SK-N-SH (cell line): Measurements from ENCODE around the gene INSRR.

Source experiments
- CTCF ChIP-seq: fragments of 200-600 bp; sonication (generic); IDR thresholded peaks from 2 replicates; pipeline ENCODE4 v1.6.1; 2017; ENCODE audit warnings: antibody characterized with exemption, mild to moderate bottlenecking, moderate library complexity
- EZH2phosphoT487 ChIP-seq: fragments of 200-600 bp; sonication (generic); IDR thresholded peaks from 2 replicates; pipeline ENCODE4 v1.6.1; 2017; ENCODE audit warnings: low read depth, mixed run types, mild to moderate bottlenecking, antibody characterized with exemption, moderate library complexity, borderline replicate concordance
- GABPA ChIP-seq: IDR thresholded peaks from 2 replicates; pipeline ENCODE4 v1.4.0; 2012; ENCODE audit warnings: low read depth, mild to moderate bottlenecking
- GATA2 ChIP-seq: sonication (generic); formaldehyde crosslinking; IDR thresholded peaks from 2 replicates; pipeline ENCODE4 v1.5.0; 2020; ENCODE audit warnings: mild to moderate bottlenecking, missing genetic modification reagents
- MAX ChIP-seq: IDR thresholded peaks from 2 replicates; pipeline ENCODE4 v1.4.0; 2012; ENCODE audit warnings: low read depth
- MEF2A ChIP-seq: IDR thresholded peaks from 2 replicates; pipeline ENCODE4 v1.4.0; 2012; ENCODE audit warnings: low read depth, borderline replicate concordance
- MXI1 ChIP-seq: IDR thresholded peaks from 2 replicates; pipeline ENCODE4 v1.6.1; 2012; ENCODE audit warnings: mild to moderate bottlenecking, low read depth, low read length, improper control_type of control experiment
- REST ChIP-seq: IDR thresholded peaks from 2 replicates; pipeline ENCODE4 v1.6.1; 2012; ENCODE audit warnings: mild to moderate bottlenecking, low read depth, low read length, moderate library complexity
- SMC3 ChIP-seq: IDR thresholded peaks from 2 replicates; pipeline ENCODE4 v1.6.1; 2012; ENCODE audit warnings: low read depth, low read length, improper control_type of control experiment
- TAF1 ChIP-seq: IDR thresholded peaks from 2 replicates; pipeline ENCODE4 v1.6.1; 2012; ENCODE audit warnings: low read depth, mild to moderate bottlenecking, low read length, moderate library complexity, borderline replicate concordance
- TCF12 ChIP-seq: IDR thresholded peaks from 2 replicates; pipeline ENCODE4 v1.4.0; 2012
- TEAD4 ChIP-seq: IDR thresholded peaks from 2 replicates; pipeline ENCODE4 v1.4.0; 2012; ENCODE audit warnings: mild to moderate bottlenecking, borderline replicate concordance; ENCODE audit not compliant: insufficient read depth
- TF ChIP-seq, protein P1 (sequence below): fragments of 150-350 bp; IDR thresholded peaks from 2 replicates; pipeline ENCODE4 v1.6.1; 2017; ENCODE audit warnings: antibody characterized with exemption, low read length, low read depth, borderline replicate concordance

DNA sequence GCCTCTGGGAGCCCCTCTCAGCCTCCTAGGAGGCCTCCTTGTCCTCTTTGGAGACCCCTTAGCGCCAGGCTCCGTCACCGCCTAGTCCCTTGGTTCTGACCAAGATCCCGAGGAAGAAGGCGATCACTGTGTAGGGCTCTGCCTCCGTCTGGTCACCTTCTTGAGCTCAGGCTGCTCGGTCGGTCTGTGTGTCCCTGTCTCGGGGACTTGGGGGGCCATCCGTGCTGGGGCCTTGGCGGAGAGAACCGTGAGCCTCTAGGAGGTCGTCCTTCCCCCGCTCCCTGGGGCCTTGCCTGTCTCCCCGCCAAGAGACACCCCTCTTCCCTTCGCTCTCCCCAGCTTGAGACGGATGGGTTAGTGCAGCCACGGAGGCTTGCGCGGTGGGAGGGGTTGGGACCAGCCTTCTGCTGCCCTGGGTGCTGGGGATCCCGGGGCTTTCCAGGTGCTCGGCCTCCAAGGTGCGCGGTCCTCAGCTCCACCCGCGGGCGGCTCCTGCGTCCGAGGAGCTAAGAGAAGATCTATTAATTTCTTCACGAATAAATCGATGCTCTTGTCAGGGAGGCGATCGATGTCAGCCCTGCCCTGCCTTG, 701 bp upstream of the INSRR start:
- TF ChIP-seq MAX = no peak
- TF ChIP-seq TEAD4 = no peak
- no peak for TF ChIP-seq CTCF
- TF ChIP-seq, protein P1, sequence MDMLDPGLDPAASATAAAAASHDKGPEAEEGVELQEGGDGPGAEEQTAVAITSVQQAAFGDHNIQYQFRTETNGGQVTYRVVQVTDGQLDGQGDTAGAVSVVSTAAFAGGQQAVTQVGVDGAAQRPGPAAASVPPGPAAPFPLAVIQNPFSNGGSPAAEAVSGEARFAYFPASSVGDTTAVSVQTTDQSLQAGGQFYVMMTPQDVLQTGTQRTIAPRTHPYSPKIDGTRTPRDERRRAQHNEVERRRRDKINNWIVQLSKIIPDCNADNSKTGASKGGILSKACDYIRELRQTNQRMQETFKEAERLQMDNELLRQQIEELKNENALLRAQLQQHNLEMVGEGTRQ = no peak
- TF ChIP-seq SMC3 = no peak
- TF ChIP-seq GABPA = no peak
- TF ChIP-seq MXI1 = no peak
- no peak for TF ChIP-seq MEF2A
- TF ChIP-seq TCF12 = no peak
- 0 out of 2 replicates have a peak, but pooled peaks have one; percentile 5 for TF ChIP-seq GATA2 (CRISPR knock-in tag)
- no peak for TF ChIP-seq REST
- TF ChIP-seq TAF1 = no peak
- TF ChIP-seq EZH2phosphoT487 = no peak
